NCI-H82 treated with DMSO at 0.1 percent for 48 hours (cell line): Measurements from ENCODE around the gene HOXB3.

Experiments used
- DNase-seq: peaks from one replicate; lab custom pipeline; 2025; ENCODE audit not compliant: unreplicated experiment; lab: John Stamatoyannopoulos, UW

HOXB3 gene

DNA sequence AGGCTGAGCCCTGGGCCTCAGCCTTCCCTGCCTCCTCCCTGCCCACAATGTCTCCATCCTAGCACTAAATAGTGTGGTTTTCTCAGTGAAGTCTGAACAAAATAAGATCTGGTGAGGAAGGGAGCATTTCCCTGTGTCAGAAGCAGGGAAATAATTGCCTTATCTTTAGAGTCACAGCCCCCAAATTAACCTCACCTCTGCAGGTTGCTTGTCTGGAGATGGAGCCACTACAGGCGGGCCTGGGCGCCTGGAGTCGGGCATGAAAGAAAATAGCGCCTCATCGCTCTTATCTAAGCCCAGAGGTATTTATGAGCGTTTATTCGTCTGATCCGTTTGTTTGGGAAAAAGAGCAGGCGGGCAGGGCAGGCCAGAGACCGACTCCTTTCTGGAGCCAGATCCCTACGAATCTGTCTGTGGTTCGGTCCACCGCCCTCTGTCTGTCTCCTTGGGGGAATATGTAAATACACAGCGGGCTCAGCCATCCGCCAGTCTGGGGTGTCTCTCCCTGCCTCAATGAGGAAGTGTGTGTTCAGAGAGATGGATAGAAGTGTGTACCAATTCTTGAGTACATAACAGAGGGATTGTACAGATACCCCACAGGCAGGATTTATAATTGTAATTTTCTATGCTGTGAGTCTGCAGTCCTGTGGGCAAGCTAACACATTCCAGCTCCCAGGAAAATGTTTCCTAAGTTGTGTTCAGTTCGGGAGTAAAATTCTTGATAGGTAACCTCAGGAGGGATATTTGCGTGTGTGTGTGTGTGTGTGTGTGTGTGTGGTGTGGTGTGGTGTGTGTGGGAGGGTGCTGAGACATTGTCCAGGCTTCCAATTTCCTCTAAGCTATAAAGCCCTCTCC is 10.4 kb upstream of the HOXB3 start:
- DNase-seq: no peak

DNA sequence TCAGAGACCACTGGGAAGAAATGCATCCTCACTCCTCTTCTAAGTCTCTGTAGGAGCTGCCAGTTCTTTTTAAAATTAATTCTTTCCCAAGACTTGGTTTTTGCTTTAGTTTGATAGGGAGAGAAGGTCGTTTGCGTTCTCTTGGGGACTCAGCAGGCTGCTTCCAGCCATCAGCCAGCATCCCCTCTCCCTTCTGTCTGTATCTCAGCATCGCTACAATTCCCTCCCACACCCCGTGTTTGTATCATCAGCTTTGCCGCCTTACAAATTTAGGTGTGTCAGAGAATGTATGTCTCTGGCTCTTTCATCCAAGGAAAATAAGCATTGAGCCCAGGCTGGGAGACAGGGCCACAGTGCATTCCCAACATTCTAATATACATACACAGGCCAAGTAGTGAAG is 9.3 kb upstream of the HOXB3 start:
- DNase-seq: no peak

DNA sequence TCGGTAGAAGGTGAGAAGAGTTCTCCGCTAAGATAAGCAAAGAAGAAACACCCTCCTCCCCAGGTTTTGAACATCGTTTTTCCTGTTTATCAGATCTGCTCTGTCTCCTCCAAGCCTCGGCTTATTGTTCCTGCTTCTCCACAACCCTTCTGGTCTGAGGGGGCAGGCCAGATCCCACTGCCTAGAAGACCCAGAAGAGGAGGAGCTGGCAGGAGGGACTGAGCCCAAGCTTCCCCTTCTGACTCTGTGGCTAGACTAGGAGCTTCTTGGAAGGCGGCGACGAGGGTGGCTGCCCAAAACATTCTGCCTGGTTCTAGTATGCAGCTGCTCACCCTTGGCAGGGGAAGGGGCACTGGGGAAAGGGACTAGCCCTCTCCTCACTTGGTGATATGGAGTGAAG is 8.7 kb upstream of the HOXB3 start:
- DNase-seq: no peak

DNA sequence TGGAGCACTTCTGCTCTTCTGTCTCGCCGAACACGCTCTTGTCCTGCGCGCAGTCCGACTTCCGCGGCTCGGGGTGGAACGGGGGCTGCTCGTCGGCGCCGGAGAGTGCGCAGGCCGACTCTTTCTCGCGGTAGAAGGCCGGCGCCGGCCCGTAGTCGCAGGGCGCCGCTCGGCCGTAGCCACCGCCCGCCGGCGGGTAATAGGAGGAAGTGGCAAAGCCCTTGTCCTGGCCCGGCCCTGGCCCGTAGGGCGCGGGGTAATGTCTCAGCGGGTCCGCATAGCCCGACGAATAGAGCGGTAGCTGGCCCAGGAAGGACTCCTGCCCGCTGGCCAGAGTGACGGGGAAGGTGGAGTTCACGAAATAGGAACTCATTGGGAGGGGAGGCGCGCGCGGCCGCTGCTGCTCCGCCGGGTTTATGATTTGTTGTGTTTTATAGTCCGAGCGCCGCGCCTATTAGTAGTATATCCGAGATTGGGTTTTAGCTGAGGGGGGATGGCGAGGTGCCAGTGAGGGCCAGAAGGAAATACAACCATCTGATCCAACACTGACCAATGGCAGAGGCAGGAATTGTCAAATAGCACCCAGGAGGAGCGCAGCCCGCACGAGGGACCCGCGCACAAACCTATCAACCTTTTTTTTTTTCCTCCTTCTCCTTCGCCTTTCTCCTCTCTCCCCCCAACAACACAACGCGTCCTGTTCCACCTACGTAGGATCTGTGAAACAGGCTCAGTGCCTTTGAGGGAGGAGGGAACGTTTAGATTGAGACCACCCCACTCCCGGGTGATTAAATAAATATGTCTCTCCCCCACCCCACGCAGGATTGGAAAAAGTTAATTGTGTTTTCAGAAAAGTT is 8.0 kb upstream of the HOXB3 start:
- no peak for DNase-seq

DNA sequence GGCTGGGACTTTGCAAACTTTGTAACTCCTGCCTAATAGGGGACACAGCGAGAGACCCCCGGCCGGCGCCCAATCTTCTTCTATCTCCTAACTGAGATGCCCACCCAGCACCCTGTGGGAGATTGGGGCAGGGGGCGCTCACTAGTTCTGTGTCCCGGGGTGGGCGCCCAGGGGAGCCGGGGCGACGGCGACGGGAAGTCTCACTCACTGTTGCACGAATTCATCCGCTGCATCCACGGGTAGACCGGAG is 7.4 kb upstream of the HOXB3 start:
- no peak for DNase-seq

DNA sequence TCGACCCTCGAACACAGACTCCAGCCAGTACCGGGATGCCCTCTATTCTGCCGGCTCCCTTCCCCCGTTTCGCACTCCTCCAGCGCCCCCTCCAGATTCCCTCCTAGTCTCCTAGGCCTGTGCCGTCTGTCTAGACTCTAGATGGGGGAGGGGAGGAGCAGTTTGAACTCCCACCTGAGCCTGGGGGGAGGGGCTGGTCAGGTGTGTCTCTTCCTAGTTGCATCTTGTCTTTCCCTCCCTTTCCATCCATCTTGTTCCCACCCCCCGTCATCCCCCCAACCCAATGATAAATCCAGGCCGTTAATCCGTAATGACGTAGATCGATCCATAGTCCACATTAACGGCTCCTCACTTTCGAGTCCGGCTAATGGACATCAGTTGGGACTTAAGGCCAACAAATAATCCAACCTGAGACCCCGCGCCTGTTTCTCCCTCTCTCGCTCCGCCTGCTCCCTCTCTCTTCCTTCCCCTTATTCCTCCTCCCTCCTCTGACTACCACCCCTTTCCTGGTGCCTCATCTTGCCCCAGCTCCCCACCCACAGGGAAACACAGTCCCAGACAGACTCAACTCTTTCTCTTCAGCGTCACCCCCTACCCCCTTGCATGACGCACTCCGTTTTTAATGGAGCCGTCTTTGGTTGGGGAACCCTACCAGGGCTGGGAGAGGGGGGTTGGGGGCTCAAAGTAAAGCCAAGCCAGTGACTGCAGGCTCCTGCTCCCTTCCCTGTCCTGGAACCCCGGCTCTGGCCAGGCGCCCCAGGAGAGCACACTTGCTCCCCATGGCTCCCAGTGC is 6.9 kb upstream of the HOXB3 start:
- no peak for DNase-seq

DNA sequence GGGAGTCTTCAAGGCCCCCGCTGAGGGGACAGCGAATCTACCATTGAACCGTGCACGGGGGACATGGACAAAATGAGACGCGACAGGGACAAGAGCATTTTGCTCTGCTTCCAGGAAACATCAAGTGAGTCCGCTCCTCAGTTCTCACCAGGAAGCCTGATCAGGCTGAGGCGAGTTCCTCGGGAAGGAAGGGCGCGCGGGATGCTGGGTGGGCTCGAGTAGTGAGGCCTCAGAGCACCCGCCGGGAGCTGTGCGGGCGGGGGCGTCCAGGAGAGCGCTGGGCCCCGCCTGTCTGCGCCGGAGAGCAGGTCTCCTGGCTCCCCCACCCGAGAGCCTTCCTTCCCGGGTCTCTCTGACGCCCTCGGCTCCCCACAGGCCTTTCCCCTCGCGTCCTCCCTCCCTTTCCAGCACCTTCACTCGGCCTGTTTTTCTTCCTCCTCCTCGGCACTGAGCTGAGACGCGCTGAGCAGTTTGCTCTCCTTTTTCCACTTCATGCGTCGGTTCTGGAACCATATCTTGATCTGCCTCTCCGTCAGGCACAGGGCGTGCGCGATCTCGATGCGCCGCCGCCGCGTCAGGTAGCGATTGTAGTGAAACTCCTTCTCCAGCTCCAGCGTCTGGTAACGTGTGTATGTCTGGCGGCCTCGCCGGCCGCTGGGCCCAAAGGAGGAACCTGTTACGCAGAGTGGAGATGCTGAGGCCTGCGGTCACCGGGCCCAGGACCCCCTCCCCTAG is 6.1 kb upstream of the HOXB3 start:
- DNase-seq: no peak

DNA sequence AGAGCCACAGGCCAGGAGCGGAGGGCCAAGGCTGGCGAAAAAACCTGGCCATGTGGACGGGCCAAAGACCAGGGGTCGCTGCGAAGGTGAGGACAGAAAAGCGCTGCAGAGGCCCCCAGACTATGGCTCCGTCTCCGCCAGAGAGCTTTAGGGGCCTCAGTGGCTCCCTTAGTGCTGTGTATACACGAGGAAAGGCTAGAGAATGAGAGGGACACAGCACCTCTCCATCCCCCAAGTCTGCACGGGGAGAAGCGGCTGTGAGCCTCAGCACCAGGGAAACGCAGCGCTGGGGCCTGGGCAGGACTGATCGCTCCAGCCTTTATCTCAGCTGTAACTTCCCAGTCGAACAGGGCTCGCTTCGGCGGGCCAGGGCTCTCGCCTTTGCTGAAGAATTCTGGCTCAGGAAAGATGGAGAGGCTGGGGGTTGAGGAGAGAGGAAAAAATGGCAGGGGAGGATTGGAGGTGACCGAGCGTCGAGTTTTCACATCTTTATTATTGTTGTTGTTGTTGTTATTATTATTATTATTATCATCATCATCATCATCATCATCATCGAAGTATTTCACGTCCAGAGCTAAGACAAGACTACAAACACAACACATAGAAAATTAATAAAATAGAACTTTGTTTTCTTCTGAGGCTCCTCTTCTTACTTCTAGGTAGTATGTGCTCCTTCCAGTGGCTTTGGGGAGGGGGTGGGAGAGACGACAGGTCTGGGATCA is 5.4 kb upstream of the HOXB3 start:
- DNase-seq: no peak

DNA sequence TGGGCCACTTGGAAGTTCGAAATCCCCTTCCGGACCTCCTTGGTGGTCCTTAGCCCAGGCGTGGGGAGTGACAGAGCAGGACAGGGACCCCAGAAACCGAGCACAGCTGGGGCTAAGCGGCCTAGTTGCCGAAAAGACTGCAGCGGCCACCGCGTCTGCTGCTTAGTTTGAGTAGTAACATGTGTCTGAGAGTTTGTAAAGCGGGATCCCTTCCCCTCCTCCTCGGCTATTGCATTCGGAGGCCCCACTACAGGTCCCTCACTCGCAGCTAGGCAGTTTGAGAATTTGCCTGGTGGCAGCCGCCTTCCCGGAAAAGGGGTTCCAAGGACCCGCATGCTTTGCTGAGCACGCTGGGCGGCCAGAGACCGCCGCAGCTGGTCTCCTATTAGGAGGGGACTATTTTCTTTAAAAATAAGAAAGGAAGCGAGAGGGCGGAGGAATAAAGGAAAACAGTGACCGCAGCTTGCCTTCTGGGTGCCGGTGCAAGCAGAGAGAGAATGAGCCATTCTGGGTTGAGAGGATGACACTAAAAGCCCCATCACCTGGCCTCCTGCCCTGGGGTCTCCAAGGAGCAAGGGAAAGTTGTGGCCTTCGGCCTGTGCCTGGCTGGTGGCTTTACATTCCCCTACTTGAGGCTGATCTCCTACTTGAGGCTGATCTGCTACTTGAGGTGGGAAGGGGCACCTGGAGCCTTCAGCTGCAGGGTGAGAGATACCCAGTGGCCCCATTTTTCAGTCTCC is 4.7 kb upstream of the HOXB3 start:
- DNase-seq: no peak

DNA sequence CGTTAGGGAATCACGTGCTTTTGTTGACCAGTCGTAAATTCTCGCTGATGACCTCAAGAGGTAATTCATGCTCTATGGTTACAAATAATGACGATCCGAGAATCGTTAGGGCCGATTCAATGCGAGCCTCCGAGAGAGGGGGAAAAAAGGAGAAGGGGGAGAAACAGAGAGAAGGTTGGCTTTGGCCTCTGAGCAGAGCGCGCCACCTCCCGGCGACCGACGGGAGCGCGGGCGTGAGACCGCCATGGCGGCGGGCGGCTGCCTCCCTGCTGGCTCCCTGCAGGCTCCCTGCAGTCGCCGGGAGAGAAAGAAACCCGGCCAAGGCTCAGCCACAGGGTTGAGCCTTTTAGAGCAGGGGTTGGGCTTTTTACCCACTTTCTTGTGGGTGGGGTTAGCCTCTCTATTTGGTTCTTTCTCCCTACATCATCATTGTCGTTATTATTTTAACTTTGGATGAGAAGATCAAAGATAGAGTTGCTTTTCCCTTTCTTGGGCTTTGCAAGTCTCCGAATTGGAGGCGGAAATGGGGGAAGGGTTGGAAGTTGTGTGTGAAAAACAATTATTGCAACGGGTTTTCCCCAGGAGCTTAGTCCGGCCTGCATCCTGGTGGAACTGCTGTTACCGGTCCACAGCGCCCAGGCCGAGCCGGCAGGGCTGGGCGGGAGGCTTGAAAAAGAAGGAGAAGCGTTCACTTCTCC is 3.9 kb upstream of the HOXB3 start:
- DNase-seq: no peak

DNA sequence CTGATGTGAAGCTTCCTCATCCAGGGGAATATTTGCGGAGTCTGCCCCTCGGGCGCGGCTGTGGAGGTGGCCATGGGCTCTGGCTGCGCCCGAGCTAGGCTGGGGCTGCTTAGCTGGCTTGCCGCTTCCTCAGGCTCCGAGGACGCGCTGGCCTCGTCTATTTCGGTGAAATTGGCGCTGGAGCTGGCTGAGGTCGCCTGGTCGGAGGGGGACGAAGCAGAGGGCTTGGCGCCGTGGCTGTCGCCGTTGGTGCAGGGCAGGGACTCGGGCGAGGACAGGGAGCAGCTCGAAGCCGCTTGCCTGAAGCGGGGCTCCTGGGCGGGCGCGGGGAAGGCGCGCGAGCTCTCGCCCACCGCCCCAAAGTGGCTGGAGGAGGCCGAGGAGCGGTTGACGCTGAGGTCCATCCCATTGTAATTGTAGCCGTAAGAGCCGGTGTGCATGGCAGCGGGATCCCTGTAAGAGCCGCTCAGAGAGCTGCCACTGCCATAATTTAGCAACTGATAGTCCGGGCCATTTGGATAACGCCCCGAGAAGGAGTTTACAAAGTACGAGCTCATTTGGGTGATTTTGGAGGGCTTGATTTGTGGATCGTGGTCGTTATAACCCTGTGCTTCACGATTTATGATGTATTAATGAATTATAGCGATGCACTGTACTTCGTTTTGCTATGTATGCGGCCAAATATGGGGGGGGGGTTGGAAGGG is 3.2 kb upstream of the HOXB3 start, which contains the start of gene HOXB5:
TSS of gene HOXB5 (minus strand) at position 654 of the 704 bp plus-strand sequence. CDS start at position 557, 97 bp downstream.
- DNase-seq: no peak

DNA sequence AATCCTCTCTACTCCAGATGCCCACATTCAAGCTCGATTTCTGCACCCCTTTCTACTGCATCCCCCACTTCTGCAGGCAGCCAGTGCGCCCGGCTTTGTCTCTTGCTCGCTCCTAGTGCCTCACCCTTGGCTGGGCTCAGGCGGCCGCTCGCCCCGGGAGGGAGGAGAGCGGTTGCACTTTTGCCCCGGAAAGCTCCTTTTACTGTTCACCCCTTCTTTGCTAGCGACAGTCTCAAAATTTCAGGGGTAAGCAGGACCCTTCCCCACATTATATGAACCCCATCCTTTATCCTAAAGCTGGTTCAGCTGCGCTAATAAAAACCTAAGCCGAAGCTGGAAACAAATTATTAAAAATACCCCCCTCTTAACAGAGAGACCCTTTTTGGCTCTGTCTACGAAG is 2.5 kb upstream of the HOXB3 start:
- DNase-seq: no peak

DNA sequence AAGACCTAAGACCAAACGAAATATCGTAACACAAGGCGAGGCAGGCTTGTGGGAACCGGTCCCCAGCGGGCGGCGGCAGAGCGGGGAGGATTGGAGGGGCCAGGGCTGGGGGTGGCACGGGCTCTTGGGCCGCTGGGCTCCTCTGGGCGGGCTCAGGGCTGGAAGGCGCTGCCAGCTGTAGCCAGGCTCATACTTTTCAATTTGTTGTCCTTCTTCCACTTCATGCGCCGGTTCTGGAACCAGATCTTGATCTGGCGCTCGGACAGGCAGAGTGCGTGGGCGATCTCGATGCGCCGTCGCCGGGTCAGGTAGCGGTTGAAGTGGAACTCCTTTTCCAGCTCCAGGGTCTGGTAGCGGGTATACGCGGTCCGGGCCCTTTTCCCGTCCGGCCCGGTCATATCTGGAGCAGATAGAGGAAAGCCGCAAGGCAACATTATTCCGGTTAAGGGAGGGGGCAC is 2.0 kb upstream of the HOXB3 start:
- DNase-seq: no peak

DNA sequence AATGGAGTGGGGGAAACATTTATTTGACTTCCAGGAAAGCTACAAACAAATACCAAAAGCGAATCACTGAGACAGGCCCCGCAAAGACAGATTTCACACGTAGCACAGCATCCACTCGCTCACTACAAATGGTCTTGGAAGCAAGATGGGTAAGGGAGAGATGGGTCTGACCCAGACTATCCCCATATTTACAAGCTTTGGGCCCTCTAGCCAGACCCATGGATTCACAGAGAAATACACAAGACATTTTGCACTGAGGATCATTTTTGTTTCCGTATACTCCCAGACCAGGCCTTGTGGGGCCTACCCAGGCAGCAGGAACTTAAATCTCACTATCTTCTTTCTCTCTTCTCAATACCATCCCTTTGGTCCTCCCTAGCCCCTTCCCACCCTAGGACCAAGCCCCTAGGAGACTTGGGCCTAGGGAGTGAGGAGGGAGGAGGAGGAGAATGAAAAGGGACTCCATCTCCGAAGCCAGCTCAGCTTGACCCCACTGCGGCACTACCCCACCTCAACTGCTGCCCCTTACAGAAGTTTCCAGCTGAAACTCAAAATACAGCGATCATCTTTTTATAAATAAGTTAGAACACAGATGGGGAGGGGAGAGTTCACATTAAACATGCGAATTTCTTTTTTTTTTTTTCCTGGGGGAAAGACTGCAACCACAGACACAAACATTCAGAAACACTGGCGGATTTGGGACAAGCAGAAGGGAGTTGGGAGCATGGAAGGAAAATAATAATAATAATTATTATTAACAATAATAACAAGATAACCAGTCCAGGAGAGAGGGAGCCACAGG is 1.4 kb upstream of the HOXB3 start:
- no peak for DNase-seq

DNA sequence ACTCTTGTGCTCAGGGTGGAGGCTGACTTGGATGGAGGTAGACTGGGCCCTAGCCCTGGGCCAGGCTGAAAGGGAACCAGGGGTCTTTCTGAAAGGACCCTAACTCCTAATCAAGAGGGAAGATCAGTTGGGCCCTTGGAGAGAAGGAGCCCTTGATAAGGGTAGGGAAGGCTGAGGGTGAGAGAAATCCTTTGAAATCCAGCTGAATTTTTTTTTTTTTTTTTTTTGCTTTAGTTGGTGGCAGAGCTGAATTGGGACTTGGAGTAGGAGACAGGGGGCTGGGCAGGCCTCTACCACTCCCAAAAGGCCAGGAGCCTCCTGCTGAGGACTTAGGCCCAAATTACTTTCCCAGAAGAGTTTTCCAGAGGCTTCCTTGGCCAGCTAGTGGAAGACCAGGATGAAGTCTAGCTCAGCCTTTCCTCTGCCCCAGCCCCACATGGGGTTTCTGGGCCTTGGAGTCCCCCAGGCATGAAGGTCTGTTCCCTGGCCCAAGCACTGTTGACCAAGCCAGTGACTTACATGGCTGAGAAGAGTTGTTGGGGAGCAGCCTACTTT is 643 bp upstream of the HOXB3 start:
- no peak for DNase-seq

DNA sequence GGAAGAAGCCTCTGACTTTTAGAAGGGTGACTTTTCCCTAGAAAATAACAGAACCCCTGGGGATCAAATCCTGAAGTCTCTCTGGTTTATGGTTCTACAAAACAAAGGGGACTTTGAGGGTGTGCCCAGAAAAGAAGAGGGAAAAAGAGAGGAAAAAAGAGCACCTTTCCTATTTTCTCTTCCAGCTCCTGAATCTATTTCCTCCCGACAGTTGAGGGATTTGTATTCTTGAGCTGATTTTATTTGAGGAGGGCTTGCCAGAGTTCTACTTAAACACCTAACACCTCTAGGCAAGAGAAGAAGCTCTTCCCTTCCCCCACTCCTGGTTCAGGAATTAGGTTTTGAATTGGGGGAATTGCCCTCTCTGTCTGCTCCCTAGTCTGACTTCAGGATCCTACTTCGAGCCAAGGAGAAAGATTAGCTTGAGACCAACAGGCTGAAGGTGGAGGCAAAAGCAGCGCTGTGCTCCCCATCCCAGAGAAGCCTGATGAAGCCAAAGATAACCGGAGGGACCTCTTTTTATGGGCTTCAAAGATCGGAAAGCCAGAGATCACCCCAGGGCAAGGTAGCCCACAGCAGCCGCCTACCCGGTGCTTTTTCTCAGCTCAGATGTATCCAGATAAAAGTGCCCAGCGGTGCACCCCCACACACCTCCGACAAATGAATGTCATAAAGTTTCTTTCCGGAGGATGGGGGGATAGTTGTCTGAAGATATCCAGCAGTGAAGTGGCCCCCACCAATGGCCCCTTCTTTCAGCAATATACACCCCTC is 796 bp downstream of the HOXB3 start:
- no peak for DNase-seq
